Smooth muscle cell (in vitro differentiated cells): ENCODE results near the gene GATAD1. TPM values are rescaled to one million over a fixed set of nuclear protein-coding genes. Genes with fewer than 3 reads are reported as not detected.
"Not testable (repeated sequence)": the region's sequence is repeated elsewhere in the genome, so short reads cannot be mapped to it uniquely, and the experiment has no call there.

Experiments used
- DNase-seq: peaks from one replicate; lab custom pipeline; 2025; ENCODE audit not compliant: unreplicated experiment; lab: John Stamatoyannopoulos, UW
- H2AFZ ChIP-seq: fragments of 200-600 bp; sonication (generic); 2 replicates; pipeline ENCODE4 v1.6.0; 2016; ENCODE audit warnings: antibody characterized with exemption, low read depth, mild to moderate bottlenecking
- H3F3A ChIP-seq: fragments of 200-600 bp; sonication (generic); 2 replicates; pipeline ENCODE4 v1.6.0; 2017; ENCODE audit warnings: antibody characterized with exemption, low read depth
- H3K27ac ChIP-seq: fragments of 200-600 bp; sonication (generic); 2 replicates; pipeline ENCODE4 v1.5.1; 2016; ENCODE audit warnings: low read depth, mild to moderate bottlenecking
- H3K27me3 ChIP-seq: fragments of 200-600 bp; sonication (generic); 2 replicates; pipeline ENCODE4 v1.6.1; 2016; ENCODE audit warnings: low read depth, mild to moderate bottlenecking
- H3K36me3 ChIP-seq: fragments of 200-600 bp; sonication (generic); 2 replicates; pipeline ENCODE4 v1.5.1; 2016; ENCODE audit warnings: low read depth
- H3K4me1 ChIP-seq: fragments of 200-600 bp; sonication (generic); 2 replicates; pipeline ENCODE4 v1.5.1; 2016; ENCODE audit warnings: low read depth
- H3K4me2 ChIP-seq: fragments of 200-600 bp; sonication (generic); 2 replicates; pipeline ENCODE4 v1.6.0; 2016; ENCODE audit warnings: mild to moderate bottlenecking
- H3K4me3 ChIP-seq: fragments of 200-600 bp; sonication (generic); 2 replicates; pipeline ENCODE4 v1.5.1; 2016; ENCODE audit warnings: mild to moderate bottlenecking
- H3K79me2 ChIP-seq: fragments of 200-600 bp; sonication (generic); 2 replicates; pipeline ENCODE4 v1.6.0; 2016; ENCODE audit warnings: low read depth, mild to moderate bottlenecking
- H3K9ac ChIP-seq: fragments of 200-600 bp; sonication (generic); 2 replicates; pipeline ENCODE4 v1.6.0; 2016; ENCODE audit warnings: low read depth
- H3K9me3 ChIP-seq: fragments of 200-600 bp; sonication (generic); replicated peaks from 2 replicates; pipeline ENCODE4 v1.5.1; 2016; ENCODE audit warnings: low read depth
- H4K20me1 ChIP-seq: fragments of 200-600 bp; sonication (generic); 2 replicates; pipeline ENCODE4 v1.6.0; 2016; ENCODE audit warnings: low read depth
- CTCF ChIP-seq: fragments of 200-600 bp; sonication (generic); IDR thresholded peaks from 2 replicates; pipeline ENCODE4 v1.5.1; 2017; ENCODE audit warnings: borderline replicate concordance, mild to moderate bottlenecking, antibody characterized with exemption; ENCODE audit not compliant: insufficient read depth, poor library complexity, severe bottlenecking
- WGBS: methylation state at CpG from one replicate; pipeline ENCODE4 v1.1.7; 2016; ENCODE audit warnings: low lambda C conversion rate; 5-methylcytosine and 5-hydroxymethylcytosine counted together
- polyA plus RNA-seq: library from polyadenylated mRNA; unstranded; fragments of >200 nt; fragmentation: Nextera tagmentation; extraction: Ambion mirVana; gene quantifications from 2 replicates; pipeline ENCODE4 v1.2.1, GENCODE V29; 2016
- total RNA-seq: library from RNA; depleted of rRNA; stranded (reverse); fragments of >200 nt; gene quantifications from 2 replicates; pipeline ENCODE4 v1.2.3, GENCODE V29; 2014

GATAD1 gene
- total and polyA plus RNA-seq, 2 experiments from 2014 or later, result 20.7 to 21.8 TPM

GRCh38 chr7:92462560-92462959 lies 15.3 kb downstream of the GATAD1 start:
- no peak for TF ChIP-seq CTCF
- no peaks in the 10 kb centered on the region for H3K9me3 ChIP-seq
- no peak overlapping the region for H3K27ac ChIP-seq
- no peaks in the 10 kb centered on the region for H4K20me1 ChIP-seq
- H3K79me2 ChIP-seq, result no peaks in the 10 kb centered on the region
- no peaks in the 10 kb centered on the region for H3K27me3 ChIP-seq
- WGBS, result 89% methylated on average over 3 of the region's 3 CpGs
- no peak for DNase-seq
- no peaks in the 10 kb centered on the region for H3K4me1 ChIP-seq
- H2AFZ ChIP-seq, result no peak overlapping the region
- no peak overlapping the region for H3K9ac ChIP-seq
- no peak overlapping the region for H3K4me3 ChIP-seq
- H3F3A ChIP-seq, result peaks cover 3% of the 10 kb centered on the region
- H3K4me2 ChIP-seq, result no peak overlapping the region
- no peaks in the 10 kb centered on the region for H3K36me3 ChIP-seq

GRCh38 chr7:92464515-92464914 lies 17.2 kb downstream of the GATAD1 start:
- Histone ChIP-seq H3F3A (no peaks in the 10 kb centered on the region), H3K79me2 (no peaks in the 10 kb centered on the region), H3K4me1 (no peaks in the 10 kb centered on the region), H3K9ac (no peak overlapping the region), H3K9me3 (no peaks in the 10 kb centered on the region), H2AFZ (no peak overlapping the region), H3K4me3 (no peak overlapping the region), H3K36me3 (no peaks in the 10 kb centered on the region), H3K27me3 (no peaks in the 10 kb centered on the region), H3K27ac (no peak overlapping the region), H3K4me2 (no peak overlapping the region), H4K20me1 (no peaks in the 10 kb centered on the region)
- TF ChIP-seq CTCF, result no peak
- no peak for DNase-seq
- WGBS, result 55% methylated on average over 3 of the region's 3 CpGs

- H3K79me2 ChIP-seq, result no peaks in the 10 kb centered on the region
- no peaks in the 10 kb centered on the region for H3K36me3 ChIP-seq
- H4K20me1 ChIP-seq, result no peaks in the 10 kb centered on the region
- no peaks in the 10 kb centered on the region for H3K9me3 ChIP-seq
- H3K27ac ChIP-seq, result no peak overlapping the region
- TF ChIP-seq CTCF, result no peak
- no peaks in the 10 kb centered on the region for H3K4me1 ChIP-seq
- no peak overlapping the region for H3K4me2 ChIP-seq
- no peak for DNase-seq
- H3K27me3 ChIP-seq, result no peaks in the 10 kb centered on the region
- H3K4me3 ChIP-seq, result no peak overlapping the region
- H3F3A ChIP-seq, result no peaks in the 10 kb centered on the region
- no peak overlapping the region for H2AFZ ChIP-seq
- H3K9ac ChIP-seq, result no peak overlapping the region
- WGBS, result 86% methylated on average over 2 of the region's 2 CpGs
These were observed 19.4 kb downstream of the GATAD1 start for GRCh38 chr7:92466682-92467081.

- not testable (repeated sequence) for H3K9ac ChIP-seq, DNase-seq, H3K9me3 ChIP-seq, H3F3A ChIP-seq, H3K27ac ChIP-seq, H3K4me2 ChIP-seq, H4K20me1 ChIP-seq, H3K36me3 ChIP-seq, H3K27me3 ChIP-seq, H3K79me2 ChIP-seq, H3K4me1 ChIP-seq, H3K4me3 ChIP-seq, H2AFZ ChIP-seq
- 95% methylated on average over 9 of the region's 9 CpGs for WGBS
These were observed 21.3 kb downstream of the GATAD1 start for GRCh38 chr7:92468589-92468988.

- not testable (repeated sequence) for H3K4me1 ChIP-seq, H3K36me3 ChIP-seq, H3F3A ChIP-seq, H3K27ac ChIP-seq, H3K9ac ChIP-seq, H3K4me3 ChIP-seq, H3K27me3 ChIP-seq, DNase-seq, H4K20me1 ChIP-seq, H3K4me2 ChIP-seq, H3K9me3 ChIP-seq, H3K79me2 ChIP-seq, H2AFZ ChIP-seq
- WGBS, result 67% methylated on average over 10 of the region's 10 CpGs
These were observed 26.7 kb downstream of the GATAD1 start for GRCh38 chr7:92473989-92474388.

GRCh38 chr7:92475261-92475770 lies 28.0 kb downstream of the GATAD1 start:
- not testable (repeated sequence) for H3K36me3 ChIP-seq, DNase-seq, H3K27ac ChIP-seq, H3F3A ChIP-seq, H3K79me2 ChIP-seq, H3K4me3 ChIP-seq, H2AFZ ChIP-seq, H3K9me3 ChIP-seq, H4K20me1 ChIP-seq, H3K4me1 ChIP-seq, H3K9ac ChIP-seq, H3K4me2 ChIP-seq, H3K27me3 ChIP-seq
- 89% methylated on average over 12 of the region's 12 CpGs for WGBS
